Thymus (tissue), 11 donors: ENCODE measurements around the gene APOC3. TPM values are rescaled to one million over a fixed set of nuclear protein-coding genes. Genes with fewer than 3 reads are reported as not detected.

ENCODE experiments used
- DNase-seq, 9 donors: peaks; one replicate each; pipeline ENCODE4 v3.0.0-alpha.2; 2013; ENCODE audit warnings: low spot score in 9 of 9, low read depth in 6 of 9, missing footprints in 1 of 9
- H3K27ac ChIP-seq, 2 donors: one replicate each; pipeline ENCODE4 v1.5.1; 2013; ENCODE audit warnings: control low read depth in 1 of 2, low read depth in 1 of 2, low read length in 1 of 2, mild to moderate bottlenecking in 1 of 2, moderate library complexity in 1 of 2
- H3K27me3 ChIP-seq, 2 donors: one replicate each; pipeline ENCODE4 v1.5.1; 2013; ENCODE audit warnings: low read length in 1 of 2; ENCODE audit not compliant: control insufficient read depth in 2 of 2, insufficient read depth in 1 of 2
- H3K36me3 ChIP-seq, 2 donors: one replicate each; pipeline ENCODE4 v1.5.1; 2013; ENCODE audit warnings: low read length in 1 of 2, mild to moderate bottlenecking in 1 of 2, moderate library complexity in 1 of 2; ENCODE audit not compliant: control insufficient read depth in 2 of 2, insufficient read depth in 2 of 2
- H3K4me1 ChIP-seq, 2 donors: one replicate each; pipeline ENCODE4 v1.5.1; 2013; ENCODE audit warnings: low read length in 2 of 2; ENCODE audit not compliant: control insufficient read depth in 2 of 2, insufficient read depth in 2 of 2
- H3K4me3 ChIP-seq, 2 donors: one replicate each; pipeline ENCODE4 v1.5.1; 2013; ENCODE audit warnings: low read length in 2 of 2, control low read depth in 1 of 2, mild to moderate bottlenecking in 1 of 2
- H3K9me3 ChIP-seq, 2 donors: one replicate each; pipeline ENCODE4 v1.5.1; 2013; ENCODE audit warnings: low read length in 1 of 2, mild to moderate bottlenecking in 1 of 2; ENCODE audit not compliant: control insufficient read depth in 2 of 2, insufficient read depth in 1 of 2
- WGBS: extraction: QIAGEN DNeasy Blood & Tissue Kit; methylation state at CpG from one replicate; pipeline ENCODE4 v1.1.7; 2013; 5-methylcytosine and 5-hydroxymethylcytosine counted together
- polyA plus RNA-seq: library from polyadenylated mRNA; stranded (reverse); fragments of 200-250 nt; gene quantifications from one replicate; pipeline ENCODE4 v1.2.3, GENCODE V29; 2013
- total RNA-seq: library from RNA; stranded (reverse); fragments of 120-200 nt; gene quantifications from one replicate; pipeline ENCODE4 v1.2.4, GENCODE V29; 2013
- donor health status: healthy.

The APOC3 gene
- total and polyA plus RNA-seq, 2 donors, result 1.1 to 9.8 TPM

- no peaks in the 10 kb centered on the region for H3K9me3 ChIP-seq
- peaks cover 0 to 16% of the 10 kb centered on the region in 2 donors for H3K27me3 ChIP-seq
- no peak overlapping the region for H3K27ac ChIP-seq
- no peak overlapping the region for H3K4me3 ChIP-seq
- peaks cover 9 to 12% of the 10 kb centered on the region in 2 donors for H3K36me3 ChIP-seq
- H3K4me1 ChIP-seq, result peaks cover 15% of the 10 kb centered on the region in 2 donors
- 95% methylated on average over 53 of the region's 53 CpGs for WGBS
- DNase-seq, result no peak
Observed at GRCh38 chr11:116790167-116791001, 39.3 kb upstream of the APOC3 start.

- no peak overlapping the region for H3K4me3 ChIP-seq
- H3K9me3 ChIP-seq, result no peaks in the 10 kb centered on the region
- no peak overlapping the region for H3K27ac ChIP-seq
- DNase-seq, result peak in 6 of 9 donors; percentile 35 to 79 (median 70)
- peaks cover 0 to 16% of the 10 kb centered on the region in 2 donors for H3K27me3 ChIP-seq
- peaks cover under 1 to 4% of the 10 kb centered on the region in 2 donors for H3K36me3 ChIP-seq
- H3K4me1 ChIP-seq, result peaks cover 15% of the 10 kb centered on the region in 2 donors
- 39% methylated on average over 31 of the region's 31 CpGs for WGBS
Observed at GRCh38 chr11:116791002-116791812, 38.5 kb upstream of the APOC3 start.

GRCh38 chr11:116791813-116792143, 37.9 kb upstream of the APOC3 start, which contains the start of gene APOA5:
APOA5 (minus strand) TSS chr11:116791879; CDS start chr11:116791860, 19 bp downstream.
- Histone ChIP-seq H3K9me3 (no peaks in the 10 kb centered on the region), H3K27me3 (peaks cover 0 to 16% of the 10 kb centered on the region in 2 donors), H3K27ac (no peak within 1 kb of the TSS), H3K4me1 (peaks cover 14 to 15% of the 10 kb centered on the region in 2 donors), H3K36me3 (no peaks in the 10 kb centered on the region), H3K4me3 (no peak within 1 kb of the TSS)
- WGBS, result 96% methylated on average over 7 of the region's 7 CpGs
- no peak for DNase-seq

- 94% methylated on average over 8 of the region's 8 CpGs for WGBS
- H3K36me3 ChIP-seq, result no peaks in the 10 kb centered on the region
- DNase-seq, result no peak
Observed at GRCh38 chr11:116792144-116792868, 37.4 kb upstream of the APOC3 start.

GRCh38 chr11:116792869-116793771, 36.6 kb upstream of the APOC3 start:
- no peak for DNase-seq
- no peaks in the 10 kb centered on the region for H3K36me3 ChIP-seq
- peaks cover 7 to 11% of the 10 kb centered on the region in 2 donors for H3K4me1 ChIP-seq
- H3K9me3 ChIP-seq, result no peaks in the 10 kb centered on the region
- 98% methylated on average over 8 of the region's 8 CpGs for WGBS
- H3K27ac ChIP-seq, result no peak overlapping the region
- no peak overlapping the region for H3K4me3 ChIP-seq
- peaks cover 0 to 14% of the 10 kb centered on the region in 2 donors for H3K27me3 ChIP-seq

More at GRCh38 chr11:116792144-116792868, 37.4 kb upstream of the APOC3 start:
- Histone ChIP-seq H3K4me3 (no peak overlapping the region), H3K27me3 (peaks cover 0 to 16% of the 10 kb centered on the region in 2 donors), H3K27ac (no peak overlapping the region), H3K9me3 (no peaks in the 10 kb centered on the region), H3K4me1 (peaks cover 9 to 11% of the 10 kb centered on the region in 2 donors)

GRCh38 chr11:116793772-116794097, 36.0 kb upstream of the APOC3 start:
- Histone ChIP-seq H3K36me3 (no peaks in the 10 kb centered on the region), H3K4me1 (peaks cover under 1 to 5% of the 10 kb centered on the region in 2 donors), H3K4me3 (no peak overlapping the region), H3K27me3 (peaks cover 0 to 12% of the 10 kb centered on the region in 2 donors), H3K27ac (no peak overlapping the region), H3K9me3 (no peaks in the 10 kb centered on the region)
- WGBS, result 96% methylated on average over 1 of the region's 1 CpG
- DNase-seq, result no peak

- WGBS, result 96% methylated on average over 2 of the region's 2 CpGs
Observed at GRCh38 chr11:116794851-116795250, 34.9 kb upstream of the APOC3 start.

GRCh38 chr11:116796548-116796947, 33.2 kb upstream of the APOC3 start:
- Histone ChIP-seq H3K27me3 (no peaks in the 10 kb centered on the region), H3K27ac (no peak overlapping the region), H3K36me3 (no peaks in the 10 kb centered on the region), H3K4me1 (peaks cover 0 to under 1% of the 10 kb centered on the region in 2 donors), H3K9me3 (no peaks in the 10 kb centered on the region), H3K4me3 (no peak overlapping the region)
- DNase-seq, result no peak
- WGBS, result 74% methylated on average over 1 of the region's 1 CpG

More at GRCh38 chr11:116794851-116795250, 34.9 kb upstream of the APOC3 start:
- Histone ChIP-seq H3K9me3 (no peaks in the 10 kb centered on the region), H3K27ac (no peak overlapping the region), H3K4me1 (peaks cover 0 to 5% of the 10 kb centered on the region in 2 donors), H3K4me3 (no peak overlapping the region), H3K36me3 (no peaks in the 10 kb centered on the region), H3K27me3 (peaks cover 0 to 11% of the 10 kb centered on the region in 2 donors)
- no peak for DNase-seq
